Neuron (in vitro differentiated cells): ENCODE data around the gene GOLGB1.
"Not testable (repeated sequence)": the region's sequence is repeated elsewhere in the genome, so short reads cannot be mapped to it uniquely, and the experiment has no call there.

Source experiments
- H2AFZ ChIP-seq: one replicate; pipeline ENCODE4 v1.6.1; 2013; ENCODE audit warnings: low read depth, mild to moderate bottlenecking, inconsistent platforms, low read length, moderate library complexity
- H3K27me3 ChIP-seq: one replicate; pipeline ENCODE4 v1.6.1; 2013; ENCODE audit warnings: low read length; ENCODE audit not compliant: insufficient read depth
- H3K36me3 ChIP-seq: one replicate; pipeline ENCODE4 v1.6.1; 2013; ENCODE audit warnings: low read length; ENCODE audit not compliant: insufficient read depth
- H3K4me1 ChIP-seq: one replicate; pipeline ENCODE4 v1.6.1; 2013; ENCODE audit warnings: low read length; ENCODE audit not compliant: insufficient read depth
- H3K4me3 ChIP-seq: 2 replicates; pipeline ENCODE4 v1.5.1; 2013; ENCODE audit warnings: mild to moderate bottlenecking, low read length, moderate library complexity
- H3K9me3 ChIP-seq: one replicate; pipeline ENCODE4 v1.6.1; 2013; ENCODE audit warnings: low read length

GOLGB1 gene

DNA sequence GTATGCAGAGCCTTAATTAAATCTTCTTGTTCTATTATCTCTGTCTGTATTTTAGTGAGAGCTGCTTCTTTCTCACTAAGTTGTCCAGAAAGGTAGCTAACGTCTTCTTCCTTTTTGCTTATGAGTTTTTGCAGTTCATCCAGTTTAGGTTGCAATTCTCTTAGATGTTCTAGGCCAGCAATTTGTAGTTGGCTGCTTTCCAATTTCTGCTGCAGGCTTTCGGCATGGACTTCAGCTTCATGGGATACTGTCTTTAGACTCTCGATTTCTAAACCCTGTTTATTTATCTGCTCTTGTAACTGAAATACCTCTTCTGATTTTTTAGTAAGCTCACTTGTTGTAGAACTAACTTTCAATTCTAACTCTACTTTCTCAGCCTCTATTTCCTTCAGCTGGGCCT lies 53.4 kb downstream of the GOLGB1 start:
- peaks cover 90% of the 10 kb centered on the region for H3K36me3 ChIP-seq
- H3K27me3 ChIP-seq, result no peaks in the 10 kb centered on the region
- H3K4me1 ChIP-seq, result no peaks in the 10 kb centered on the region
- no peak overlapping the region for H2AFZ ChIP-seq
- H3K9me3 ChIP-seq, result no peaks in the 10 kb centered on the region
- H3K4me3 ChIP-seq, result no peak overlapping the region

DNA sequence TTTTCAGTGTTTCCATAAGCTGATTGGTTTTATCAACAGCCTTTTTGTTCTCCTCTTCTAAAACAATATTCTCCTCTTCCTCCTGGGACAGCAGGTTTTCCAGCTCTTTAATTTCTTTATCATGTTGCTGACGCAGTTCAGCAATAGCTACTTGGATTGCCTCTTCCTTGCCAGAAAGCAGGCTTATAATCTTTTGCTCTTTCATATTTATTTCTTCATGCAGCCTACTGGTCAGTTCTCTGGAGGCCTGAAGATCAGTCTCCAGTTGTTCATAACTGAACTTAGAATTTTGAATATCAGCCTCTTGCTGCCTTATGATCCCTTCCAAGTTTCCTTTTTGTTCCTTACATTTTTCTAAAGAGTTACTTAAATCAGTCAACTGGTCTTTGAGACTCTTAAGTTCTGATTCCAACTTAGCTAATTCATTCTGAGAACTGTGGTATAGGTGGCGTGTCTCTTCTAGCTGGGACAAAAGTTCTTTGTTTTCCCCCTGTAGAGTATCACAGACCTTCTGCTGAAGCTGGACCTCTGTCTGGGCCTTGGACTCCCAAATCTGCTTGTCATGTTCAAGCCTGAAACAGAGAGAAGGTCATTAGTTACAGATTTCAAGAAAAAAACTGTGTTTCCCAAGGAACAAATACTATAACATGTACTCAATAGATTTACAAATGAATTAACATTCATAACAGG lies 57.4 kb downstream of the GOLGB1 start:
- Histone ChIP-seq H3K9me3 (peaks cover 8% of the 10 kb centered on the region), H3K36me3 (peaks cover 77% of the 10 kb centered on the region), H2AFZ (no peak overlapping the region), H3K27me3 (no peaks in the 10 kb centered on the region), H3K4me3 (no peak overlapping the region), H3K4me1 (no peaks in the 10 kb centered on the region)

DNA sequence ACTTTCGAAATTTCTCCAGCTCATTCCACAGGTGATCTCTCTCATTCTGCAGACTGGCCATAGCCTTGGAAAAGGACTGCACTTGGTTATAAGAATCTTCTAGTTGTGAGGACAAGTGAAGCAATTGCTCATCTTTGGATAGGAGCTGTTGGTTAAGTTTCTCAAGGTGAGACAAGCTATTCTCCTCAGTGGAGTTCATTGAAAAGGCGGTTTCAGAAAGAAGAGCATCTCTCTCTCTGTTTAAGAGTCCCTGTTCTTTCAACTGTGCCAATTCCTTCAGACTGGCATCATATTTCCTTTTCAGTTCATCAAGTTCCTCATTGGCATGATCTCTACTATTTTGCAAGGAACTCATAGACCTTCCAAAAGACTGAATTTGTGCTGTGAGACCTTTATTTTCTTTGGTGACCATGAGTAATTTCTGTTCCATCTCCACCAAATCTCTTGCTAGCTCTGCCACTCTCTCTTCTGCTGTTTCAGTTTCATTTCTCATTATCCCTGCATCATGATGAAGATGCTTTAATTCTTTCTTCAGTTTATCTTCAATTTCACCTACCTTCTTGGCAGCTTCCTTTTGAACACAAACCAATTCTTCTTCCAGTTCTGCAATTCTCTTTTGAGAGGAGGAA lies 58.6 kb downstream of the GOLGB1 start:
- H3K4me3 ChIP-seq, result no peak overlapping the region
- no peak overlapping the region for H2AFZ ChIP-seq
- peaks cover 72% of the 10 kb centered on the region for H3K36me3 ChIP-seq
- no peaks in the 10 kb centered on the region for H3K4me1 ChIP-seq
- H3K9me3 ChIP-seq, result peaks cover 8% of the 10 kb centered on the region
- H3K27me3 ChIP-seq, result no peaks in the 10 kb centered on the region

GRCh38 chr3:121688747-121689146 lies 60.8 kb downstream of the GOLGB1 start:
- peaks cover 56% of the 10 kb centered on the region for H3K36me3 ChIP-seq
- not testable (repeated sequence) for H3K4me1 ChIP-seq

GRCh38 chr3:121681792-121682191 lies 67.7 kb downstream of the GOLGB1 start:
- no peak overlapping the region for H2AFZ ChIP-seq
- no peaks in the 10 kb centered on the region for H3K27me3 ChIP-seq
- no peak overlapping the region for H3K4me3 ChIP-seq
- H3K9me3 ChIP-seq, result peaks cover 5% of the 10 kb centered on the region
- peaks cover 67% of the 10 kb centered on the region for H3K36me3 ChIP-seq
- no peaks in the 10 kb centered on the region for H3K4me1 ChIP-seq

More at GRCh38 chr3:121688747-121689146, 60.8 kb downstream of the GOLGB1 start:
- not testable (repeated sequence) for H3K4me3 ChIP-seq, H3K27me3 ChIP-seq, H3K9me3 ChIP-seq, H2AFZ ChIP-seq

DNA sequence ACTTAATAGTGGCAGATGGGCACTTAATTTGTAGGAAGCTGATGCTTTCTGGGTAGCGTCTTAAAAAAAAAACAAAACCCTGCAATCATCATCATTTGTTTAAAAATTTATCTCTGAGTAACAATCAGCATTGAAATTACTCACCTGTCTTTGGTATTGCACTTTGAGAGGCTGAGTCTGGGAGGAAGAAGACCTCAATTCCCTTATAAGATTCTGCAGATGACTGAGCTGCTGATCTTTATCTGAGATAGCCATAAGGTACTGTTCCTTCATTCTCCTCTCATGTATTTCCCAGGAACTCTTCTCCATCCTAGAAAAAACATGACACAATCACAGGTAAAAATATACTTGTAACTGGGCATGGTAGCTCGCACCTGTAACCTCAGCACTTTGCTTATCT lies 72.4 kb downstream of the GOLGB1 start:
- no peaks in the 10 kb centered on the region for H3K4me1 ChIP-seq
- H3K27me3 ChIP-seq, result no peaks in the 10 kb centered on the region
- no peak overlapping the region for H3K4me3 ChIP-seq
- peaks cover 83% of the 10 kb centered on the region for H3K36me3 ChIP-seq
- peaks cover 5% of the 10 kb centered on the region for H3K9me3 ChIP-seq
- H2AFZ ChIP-seq, result no peak overlapping the region

- H2AFZ ChIP-seq, result no peak overlapping the region
- H3K27me3 ChIP-seq, result no peaks in the 10 kb centered on the region
- no peaks in the 10 kb centered on the region for H3K4me1 ChIP-seq
- H3K36me3 ChIP-seq, result peaks cover 80% of the 10 kb centered on the region
- H3K4me3 ChIP-seq, result no peak overlapping the region
- no peaks in the 10 kb centered on the region for H3K9me3 ChIP-seq
These were observed 78.9 kb downstream of the GOLGB1 start for GRCh38 chr3:121670676-121671075.

- Histone ChIP-seq H3K27me3 (no peaks in the 10 kb centered on the region), H3K4me3 (no peak overlapping the region), H3K36me3 (peaks cover 92% of the 10 kb centered on the region), H3K9me3 (no peaks in the 10 kb centered on the region), H2AFZ (no peak overlapping the region), H3K4me1 (no peaks in the 10 kb centered on the region)
These were observed 82.2 kb downstream of the GOLGB1 start for GRCh38 chr3:121667333-121667732.

GRCh38 chr3:121665488-121665887 lies 84.1 kb downstream of the GOLGB1 start:
- Histone ChIP-seq H3K9me3 (no peaks in the 10 kb centered on the region), H3K4me3 (no peak overlapping the region), H2AFZ (no peak overlapping the region), H3K4me1 (no peaks in the 10 kb centered on the region), H3K36me3 (peaks cover 76% of the 10 kb centered on the region), H3K27me3 (no peaks in the 10 kb centered on the region)

DNA sequence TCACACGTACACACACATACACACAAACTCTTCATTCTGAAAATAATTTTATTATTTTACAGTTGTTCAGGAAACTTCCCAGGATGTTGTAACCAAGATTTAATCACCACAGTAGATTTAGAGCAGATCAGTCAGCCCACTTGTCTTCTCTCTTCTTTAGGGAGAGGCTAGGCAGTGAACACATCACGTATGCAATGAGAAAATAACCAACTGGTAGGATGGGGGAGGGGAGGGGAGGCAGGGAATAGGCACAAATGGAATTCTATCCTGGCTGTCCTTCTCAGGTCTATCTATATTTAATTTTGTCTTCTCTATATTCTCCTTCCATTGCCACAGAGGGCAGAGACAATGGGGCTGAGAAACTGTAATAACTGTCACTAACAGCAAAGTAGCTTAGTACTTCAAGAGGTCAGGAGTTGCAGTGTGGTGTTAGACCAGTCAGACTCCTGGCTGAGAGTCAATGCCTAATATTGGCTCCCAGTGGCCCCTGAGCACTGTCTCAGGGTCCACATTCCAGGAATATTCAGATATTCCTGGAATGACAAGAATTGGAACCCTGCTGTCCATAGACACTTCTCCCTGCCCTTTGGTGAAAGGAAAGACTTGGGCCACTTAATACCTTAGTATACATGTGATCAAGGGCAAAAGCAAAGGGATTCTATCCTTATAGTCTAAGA lies 86.2 kb downstream of the GOLGB1 start:
- no peak overlapping the region for H3K4me3 ChIP-seq

GRCh38 chr3:121662742-121663141 lies 86.8 kb downstream of the GOLGB1 start:
- H3K27me3 ChIP-seq, result no peaks in the 10 kb centered on the region
- peaks cover 52% of the 10 kb centered on the region for H3K36me3 ChIP-seq
- H3K4me1 ChIP-seq, result no peaks in the 10 kb centered on the region
- no peak overlapping the region for H2AFZ ChIP-seq
- no peaks in the 10 kb centered on the region for H3K9me3 ChIP-seq
- H3K4me3 ChIP-seq, result no peak overlapping the region

More for the DNA sequence above, 86.2 kb downstream of the GOLGB1 start:
- Histone ChIP-seq H3K27me3 (no peaks in the 10 kb centered on the region), H3K9me3 (no peaks in the 10 kb centered on the region), H2AFZ (no peak overlapping the region), H3K36me3 (peaks cover 57% of the 10 kb centered on the region), H3K4me1 (no peaks in the 10 kb centered on the region)

DNA sequence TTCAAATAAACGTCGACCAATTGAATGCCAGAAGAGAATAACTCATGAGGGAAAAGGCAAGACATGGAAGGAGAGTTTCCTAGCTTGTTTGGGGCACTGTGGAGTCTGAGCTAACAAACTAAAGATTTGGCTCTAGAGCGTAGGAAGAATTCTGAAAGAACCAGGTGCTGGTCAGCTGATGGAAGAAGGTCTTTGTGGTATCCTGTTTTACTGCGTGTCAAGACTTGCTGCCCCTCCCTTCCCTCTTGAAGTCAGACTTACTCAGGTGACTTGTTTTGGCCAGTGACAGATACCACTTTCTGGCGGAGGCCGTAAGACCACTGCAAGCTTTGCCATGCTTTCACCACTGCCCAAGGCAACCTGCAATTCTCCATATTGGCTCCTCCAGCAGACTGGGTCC lies 88.2 kb downstream of the GOLGB1 start:
- no peaks in the 10 kb centered on the region for H3K27me3 ChIP-seq
- no peak overlapping the region for H2AFZ ChIP-seq
- peaks cover 39% of the 10 kb centered on the region for H3K36me3 ChIP-seq
- H3K4me1 ChIP-seq, result no peaks in the 10 kb centered on the region
- no peak overlapping the region for H3K4me3 ChIP-seq
- H3K9me3 ChIP-seq, result no peaks in the 10 kb centered on the region

DNA sequence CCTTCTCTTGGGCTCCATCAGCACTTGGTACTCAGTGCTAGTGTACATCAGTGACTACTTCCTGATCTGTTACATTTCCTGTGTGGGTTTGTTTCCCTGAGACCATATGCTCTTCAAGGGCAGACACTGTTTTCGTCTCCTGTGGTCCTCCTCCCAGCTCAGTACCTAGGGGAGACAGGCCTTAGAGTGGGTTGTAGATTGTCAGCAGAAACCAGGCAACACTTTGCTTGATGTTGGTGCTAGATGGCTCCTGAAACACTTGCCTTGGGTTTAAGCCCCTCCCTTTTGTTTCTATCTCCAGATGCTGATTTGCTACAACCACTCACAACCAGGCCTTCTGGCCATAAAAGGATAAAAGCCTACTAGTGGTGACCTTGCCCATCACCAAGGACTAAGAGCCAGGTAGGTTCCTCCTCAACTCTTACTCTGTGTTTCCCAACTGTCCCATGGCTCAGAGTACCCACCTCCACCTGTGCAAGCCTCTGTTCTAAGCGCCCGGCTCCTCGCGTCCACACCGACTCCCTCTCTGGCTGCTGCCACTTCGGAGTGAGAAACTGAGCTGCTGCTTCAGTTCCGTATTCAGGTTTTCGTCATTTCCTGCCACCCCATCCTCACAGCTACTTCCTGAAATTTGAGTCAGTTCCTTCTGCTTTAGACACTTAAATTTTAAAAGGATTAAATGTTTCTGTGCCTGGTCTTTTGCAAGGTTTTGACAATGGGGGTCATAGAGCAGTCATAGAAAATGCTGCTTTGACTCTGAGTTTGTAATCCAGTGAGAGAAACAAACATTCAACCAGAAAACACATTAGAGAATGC lies 89.0 kb downstream of the GOLGB1 start, which contains the start of gene HCLS1:
HCLS1 (minus strand) TSS at position 548 of the 816 bp plus-strand sequence. CDS start 2,556 bp downstream, outside the sequence.
- Histone ChIP-seq H3K4me3 (no peak within 1 kb of the TSS), H2AFZ (no peak within 1 kb of the TSS), H3K4me1 (no peaks in the 10 kb centered on the region), H3K9me3 (no peaks in the 10 kb centered on the region), H3K36me3 (peaks cover 31% of the 10 kb centered on the region), H3K27me3 (no peaks in the 10 kb centered on the region)
